Sigmoid colon (tissue), 7 donors: ENCODE measurements around the gene SNTB2. TPM values are rescaled to one million over a fixed set of nuclear protein-coding genes. Genes with fewer than 3 reads are reported as not detected.
"Not testable (repeated sequence)": the region's sequence is repeated elsewhere in the genome, so short reads cannot be mapped to it uniquely, and the experiment has no call there.

Source experiments
- DNase-seq: peaks from one replicate; pipeline ENCODE4 v3.0.0-alpha.2; 2019
- H3K27ac ChIP-seq, 4 donors: fragments of 200-600 bp; sonication (generic); one replicate each; pipeline ENCODE4 v1.5.1; 2016 to 2019; ENCODE audit warnings: mild to moderate bottlenecking in 1 of 4
- H3K27me3 ChIP-seq, 3 donors: fragments of 200-600 bp; sonication (generic); one replicate each; pipeline ENCODE4 v1.5.1; 2019; ENCODE audit warnings: mild to moderate bottlenecking in 1 of 3
- H3K36me3 ChIP-seq, 4 donors: fragments of 200-600 bp; sonication (generic); one replicate each; pipeline ENCODE4 v1.5.1; 2016 to 2019
- H3K4me1 ChIP-seq, 4 donors: fragments of 200-600 bp; sonication (generic); one replicate each; pipeline ENCODE4 v1.5.1; 2017 to 2019
- H3K4me3 ChIP-seq, 4 donors: fragments of 200-600 bp; sonication (generic); one replicate each; pipeline ENCODE4 v1.5.1; 2017 to 2019; ENCODE audit warnings: mild to moderate bottlenecking in 2 of 4, moderate library complexity in 1 of 4
- H3K9me3 ChIP-seq, 4 donors: fragments of 200-600 bp in 3 of 4; sonication (generic) in 3 of 4; one replicate each; pipeline versions ENCODE4 v1.5.1 to v1.6.1; 2013 to 2019
- CTCF ChIP-seq, 4 experiments: fragments of 450-650 bp in 3 of 4; fragments of 200-600 bp in 1 of 4; IDR thresholded peaks; one replicate each; pipeline ENCODE4 v1.5.1; 2016 to 2019; ENCODE audit warnings: antibody characterized with exemption in 4 of 4, mild to moderate bottlenecking in 3 of 4, moderate library complexity in 2 of 4
- EP300 ChIP-seq, 4 donors: sonication (generic); formaldehyde crosslinking; IDR thresholded peaks; one replicate each; pipeline ENCODE4 v1.6.1; 2017; ENCODE audit warnings: antibody characterized with exemption in 4 of 4
- POLR2A ChIP-seq, 2 donors: fragments of 450-650 bp; IDR thresholded peaks; one replicate each; pipeline ENCODE4 v1.6.1; 2016; ENCODE audit warnings: antibody characterized with exemption in 2 of 2, mild to moderate bottlenecking in 2 of 2, moderate library complexity in 2 of 2
- POLR2AphosphoS5 ChIP-seq, 4 donors: sonication (generic); formaldehyde crosslinking; IDR thresholded peaks; one replicate each; pipeline ENCODE4 v1.6.1; 2017; ENCODE audit warnings: antibody characterized with exemption in 4 of 4
- whole genome bisulfite sequencing, 2 donors: extraction: QIAGEN DNeasy Blood & Tissue Kit; methylation state at CpG; one replicate each; pipeline ENCODE4 v1.1.7; 2013; 5-methylcytosine and 5-hydroxymethylcytosine counted together
- intact Hi-C: fragments of 100-400 bp; cut with DNase I; formaldehyde crosslinking; loops from one replicate; pipeline ENCODE4 v1.15.1; 2023
- polyA plus RNA-seq, 3 donors: library from polyadenylated mRNA; stranded (reverse); fragments of 200-250 nt; gene quantifications; one replicate each; pipeline ENCODE4 v1.2.3, GENCODE V29; 2013
- total RNA-seq, 4 donors: library from RNA; depleted of rRNA; stranded (reverse); fragments of >200 nt; gene quantifications; one replicate each; pipeline ENCODE4 v1.1.0, GENCODE V29; 2016
- donor health status: healthy with polysubstance abuse.
- donor health status: Bipolar disorder and iron deficiency.
- donor health status: healthy.

The SNTB2 gene
- total RNA-seq (10 to 100 TPM; 23.2 to 38.2 (median 30.0) TPM), polyA plus RNA-seq (1 to 10 TPM; 4.2 to 7.3 (median 5.8) TPM)

- intact Hi-C loops = loop anchor here (5.0 kb wide), 1 partner anchor 35 kb away; no protein-coding TSS in a partner anchor
- Histone ChIP-seq H3K36me3 (no peaks in the 10 kb centered on the region), H3K4me3 (peak within 1 kb of the TSS; percentile 54 to 82 (median 72)), H3K9me3 (no peaks in the 10 kb centered on the region), H3K27ac (peak within 1 kb of the TSS; percentile 93 to 95 (median 94)), H3K27me3 (no peaks in the 10 kb centered on the region), H3K4me1 (peaks cover 0 to 51% (median 37%) of the 10 kb centered on the region in 4 donors)
- 0% methylated on average over 69 of the region's 69 CpGs for whole genome bisulfite sequencing, 2 donors
- DNase-seq = peak; percentile 95
- no peak for TF ChIP-seq EP300 (IDR thresholded peaks at IDR 0.05)
- TF ChIP-seq POLR2AphosphoS5 (IDR thresholded peaks at IDR 0.05) = peak; percentile 89 to 98 (median 92)
- peak; percentile 73 to 76 for TF ChIP-seq POLR2A (IDR thresholded peaks at IDR 0.05)
Observed at GRCh38 chr16:69186642-69187445, at the start of gene SNTB2. Gene SNTB2 (plus strand): TSS chr16:69187164. CDS start chr16:69187167, 3 bp downstream.

- peaks cover 0 to 9% (median 2%) of the 10 kb centered on the region in 4 donors for H3K4me1 ChIP-seq
- TF ChIP-seq POLR2AphosphoS5 (IDR thresholded peaks at IDR 0.05) (no peak), EP300 (IDR thresholded peaks at IDR 0.05) (no peak), CTCF (IDR thresholded peaks at IDR 0.05) (no peak), POLR2A (IDR thresholded peaks at IDR 0.05) (no peak)
- H3K27ac ChIP-seq = no peak overlapping the region
- H3K9me3 ChIP-seq = no peaks in the 10 kb centered on the region
- WGBS, 2 donors = 87% methylated on average over 2 of the region's 2 CpGs
- no peak for DNase-seq
- peaks cover 12 to 72% (median 26%) of the 10 kb centered on the region in 4 donors for H3K36me3 ChIP-seq
- no peak overlapping the region for H3K4me3 ChIP-seq
- intact Hi-C loops = no loop called here
- no peaks in the 10 kb centered on the region for H3K27me3 ChIP-seq
Observed at GRCh38 chr16:69138608-69139007, 48.4 kb upstream of the SNTB2 start.

- H3K27me3 ChIP-seq, intact Hi-C loops, DNase-seq, H3K27ac ChIP-seq, H3K9me3 ChIP-seq, H3K4me3 ChIP-seq, H3K4me1 ChIP-seq: not testable (repeated sequence)
- peaks cover 12 to 80% (median 34%) of the 10 kb centered on the region in 4 donors for H3K36me3 ChIP-seq
- 98% methylated on average over 7 of the region's 7 CpGs for WGBS, 2 donors
Observed at GRCh38 chr16:69139464-69139863, 47.5 kb upstream of the SNTB2 start.

GRCh38 chr16:69141014-69141413, 46.0 kb upstream of the SNTB2 start:
- 94 to 97% methylated on average over 5 of the region's 5 CpGs for WGBS, 2 donors
- Histone ChIP-seq H3K27ac (no peak overlapping the region), H3K4me1 (no peaks in the 10 kb centered on the region), H3K27me3 (no peaks in the 10 kb centered on the region), H3K4me3 (no peak overlapping the region), H3K36me3 (peaks cover 12 to 96% (median 40%) of the 10 kb centered on the region in 4 donors), H3K9me3 (no peaks in the 10 kb centered on the region)
- no peak for DNase-seq
- intact Hi-C loops = no loop called here
- TF ChIP-seq EP300 (IDR thresholded peaks at IDR 0.05) (no peak), POLR2AphosphoS5 (IDR thresholded peaks at IDR 0.05) (no peak), CTCF (IDR thresholded peaks at IDR 0.05) (no peak), POLR2A (IDR thresholded peaks at IDR 0.05) (no peak)

GRCh38 chr16:69141936-69142335, 45.0 kb upstream of the SNTB2 start:
- H3K27ac ChIP-seq = no peak overlapping the region
- no peaks in the 10 kb centered on the region for H3K9me3 ChIP-seq
- 91 to 93% methylated on average over 4 of the region's 4 CpGs for WGBS, 2 donors
- intact Hi-C loops = no loop called here
- DNase-seq = no peak
- no peaks in the 10 kb centered on the region for H3K4me1 ChIP-seq
- no peak for TF ChIP-seq EP300 (IDR thresholded peaks at IDR 0.05)
- no peak for TF ChIP-seq POLR2A (IDR thresholded peaks at IDR 0.05)
- TF ChIP-seq POLR2AphosphoS5 (IDR thresholded peaks at IDR 0.05) = no peak
- no peak for TF ChIP-seq CTCF (IDR thresholded peaks at IDR 0.05)
- no peak overlapping the region for H3K4me3 ChIP-seq
- H3K36me3 ChIP-seq = peaks cover 12 to 97% (median 40%) of the 10 kb centered on the region in 4 donors
- no peaks in the 10 kb centered on the region for H3K27me3 ChIP-seq
